Suppressor macrophage (primary cell): ENCODE data around the gene PLD6.
"Not testable (repeated sequence)": the region's sequence is repeated elsewhere in the genome, so short reads cannot be mapped to it uniquely, and the experiment has no call there.

Experiments used
- DNase-seq, 4 experiments: peaks; one replicate each; pipeline ENCODE4 v3.0.0-alpha.2; 2020 to 2022

Gene PLD6

GRCh38 chr17:17196776-17197175 lies 9.4 kb downstream of the PLD6 start:
- no peak for DNase-seq

GRCh38 chr17:17195466-17195865 lies 10.7 kb downstream of the PLD6 start:
- not testable (repeated sequence) for DNase-seq

- DNase-seq: no peak
These were observed 14.2 kb downstream of the PLD6 start for GRCh38 chr17:17191961-17192381.

GRCh38 chr17:17191346-17191792 lies 14.8 kb downstream of the PLD6 start:
- DNase-seq: no peak

GRCh38 chr17:17190188-17190587 lies 15.9 kb downstream of the PLD6 start:
- no peak for DNase-seq

GRCh38 chr17:17189559-17189958 lies 16.6 kb downstream of the PLD6 start:
- no peak for DNase-seq

- DNase-seq: no peak
These were observed 17.5 kb downstream of the PLD6 start for GRCh38 chr17:17188586-17188985.

- no peak for DNase-seq
These were observed 19.3 kb downstream of the PLD6 start for GRCh38 chr17:17186551-17187505.

GRCh38 chr17:17186051-17186450 lies 20.1 kb downstream of the PLD6 start:
- DNase-seq: no peak

- not testable (repeated sequence) for DNase-seq
These were observed 21.0 kb downstream of the PLD6 start for GRCh38 chr17:17184985-17185757.

GRCh38 chr17:17183744-17184143 lies 22.4 kb downstream of the PLD6 start:
- no peak for DNase-seq

- DNase-seq: no peak
These were observed 23.5 kb downstream of the PLD6 start for GRCh38 chr17:17182598-17183136.

- DNase-seq: no peak
These were observed 24.2 kb downstream of the PLD6 start for GRCh38 chr17:17181666-17182597.

- DNase-seq: no peak
These were observed 25.2 kb downstream of the PLD6 start for GRCh38 chr17:17180741-17181525.

- DNase-seq: no peak
These were observed 26.0 kb downstream of the PLD6 start for GRCh38 chr17:17180141-17180603.

- DNase-seq: no peak
These were observed 26.7 kb downstream of the PLD6 start for GRCh38 chr17:17179371-17179827.

GRCh38 chr17:17177176-17177575 lies 29.0 kb downstream of the PLD6 start:
- DNase-seq: no peak

GRCh38 chr17:17176341-17176740 lies 29.8 kb downstream of the PLD6 start:
- DNase-seq: no peak

GRCh38 chr17:17175917-17176316 lies 30.2 kb downstream of the PLD6 start:
- peak in 2 of 4 experiments; percentile 11 to 21 for DNase-seq

- DNase-seq: no peak
These were observed 30.8 kb downstream of the PLD6 start for GRCh38 chr17:17175340-17175739.

- no peak for DNase-seq
These were observed 32.2 kb downstream of the PLD6 start for GRCh38 chr17:17173921-17174320.
